Stimulated activated CD4-positive, alpha-beta T cell treated with anti-CD3 and anti-CD28 coated beads, Interleukin-2, amount 100 ng/mL, for 4 hours (primary cell): ENCODE results near the gene TMEM61.
"Not testable (repeated sequence)": the region's sequence is repeated elsewhere in the genome, so short reads cannot be mapped to it uniquely, and the experiment has no call there.

Source experiments
- DNase-seq: peaks from one replicate; pipeline ENCODE4 v3.0.0-alpha.2; 2020; ENCODE audit warnings: low read depth

The TMEM61 gene

DNA sequence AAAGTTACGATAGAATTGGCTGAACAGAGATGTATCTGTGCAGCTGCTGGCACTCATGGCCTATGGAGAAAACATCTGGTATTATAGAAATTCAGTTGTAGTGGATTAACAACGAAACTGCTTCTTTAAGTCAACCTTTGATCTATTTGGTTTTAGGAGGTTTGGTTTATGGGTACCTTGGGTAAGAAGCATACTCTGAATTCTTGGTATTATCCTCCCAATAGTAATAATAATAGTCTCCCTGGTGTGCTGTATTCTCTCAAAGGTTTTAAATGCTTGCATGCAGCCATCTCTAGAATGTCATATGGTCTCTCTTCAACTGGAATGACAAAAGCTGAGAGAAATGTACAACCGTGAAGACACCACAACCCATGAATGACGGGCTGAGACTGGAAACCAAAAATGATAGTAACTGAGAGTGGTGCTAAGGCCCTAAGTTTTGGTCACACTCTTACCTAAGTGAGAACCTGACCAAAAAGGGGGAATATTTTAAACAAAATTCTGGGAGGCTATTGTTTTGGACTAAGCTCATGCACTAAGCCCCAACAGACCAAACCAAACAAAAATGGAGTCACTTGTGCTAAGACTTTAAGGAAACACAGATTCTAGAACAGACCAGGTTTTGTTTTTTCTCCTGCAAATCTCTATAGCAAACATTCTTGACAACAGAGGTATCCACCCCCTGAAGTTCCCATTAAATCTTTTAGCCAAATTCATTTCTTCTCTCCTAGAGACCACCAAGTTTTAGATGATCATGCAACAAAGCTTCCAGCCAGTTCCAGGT lies 17.6 kb upstream of the TMEM61 start:
- no peak for DNase-seq

DNA sequence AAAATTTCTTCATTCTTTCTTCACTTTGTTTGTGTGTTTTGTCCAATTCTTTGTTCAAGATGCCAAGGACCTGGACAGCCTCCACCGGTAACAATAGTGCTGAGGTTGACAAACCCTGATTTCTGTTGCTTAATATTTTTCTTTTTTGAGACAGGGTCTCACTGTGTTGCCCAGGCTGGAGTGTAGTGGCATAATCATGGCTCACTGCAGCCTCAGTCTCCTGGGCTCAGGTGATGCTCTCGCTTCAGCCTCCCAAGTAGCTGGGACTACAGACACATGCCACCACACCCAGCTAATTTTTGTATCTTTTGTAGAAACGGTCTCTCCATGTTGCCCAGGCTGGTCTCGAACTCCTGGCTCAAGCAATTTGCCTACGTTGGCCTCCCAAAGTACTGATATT lies 16.6 kb upstream of the TMEM61 start:
- not testable (repeated sequence) for DNase-seq

DNA sequence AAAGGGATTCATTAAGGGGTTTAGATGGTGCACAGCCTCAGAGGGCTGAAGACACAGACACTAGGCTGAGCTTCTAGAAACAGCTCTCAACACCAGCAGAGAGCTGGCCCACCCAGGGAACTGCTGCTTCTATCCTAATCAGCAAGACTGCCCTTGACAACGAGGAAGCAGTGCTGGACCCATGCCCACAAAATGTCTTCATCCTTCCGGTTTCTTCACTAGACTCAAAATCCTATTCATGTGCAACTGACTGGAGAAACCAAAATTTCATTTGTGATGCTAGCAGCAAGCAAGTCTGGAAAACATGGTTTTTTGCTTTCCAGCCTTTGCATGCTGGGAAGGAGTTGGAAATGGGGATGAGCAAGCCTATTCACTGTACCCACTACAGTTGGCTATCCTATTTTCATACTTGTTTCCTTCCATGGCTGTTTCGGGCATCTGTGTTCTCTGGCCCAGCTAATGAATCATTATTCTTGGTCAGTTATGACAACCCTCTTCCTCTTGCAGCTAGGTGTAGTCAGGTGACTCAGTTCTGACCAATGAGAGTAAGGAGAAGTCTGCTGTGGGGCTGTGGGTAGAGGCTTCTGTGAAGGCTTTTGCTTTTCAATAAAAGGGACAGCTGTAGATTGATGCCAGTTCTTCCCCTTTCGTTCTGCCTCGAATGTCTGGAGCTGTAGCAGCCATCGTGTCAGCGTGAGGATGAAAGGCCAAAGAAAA lies 14.6 kb upstream of the TMEM61 start:
- DNase-seq = no peak

DNA sequence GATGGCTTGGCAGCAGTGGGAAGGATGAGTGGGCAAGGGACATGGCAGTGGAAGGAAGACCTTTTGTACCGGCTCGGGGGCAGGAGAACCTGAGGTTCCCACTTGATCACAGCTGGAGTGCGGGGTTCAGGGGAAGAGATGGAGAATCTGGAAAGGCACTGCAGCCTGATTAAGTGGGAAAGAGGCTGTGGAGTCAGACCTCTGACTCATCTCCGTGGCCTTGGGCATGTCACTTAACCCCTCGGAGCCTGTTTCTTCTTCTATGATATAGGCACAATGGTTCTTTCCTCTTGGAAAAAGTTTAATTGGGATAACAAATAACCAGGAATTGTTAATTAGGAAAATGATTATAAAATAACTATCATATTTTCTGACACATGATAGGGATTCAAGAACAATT lies 13.1 kb upstream of the TMEM61 start:
- no peak for DNase-seq

DNA sequence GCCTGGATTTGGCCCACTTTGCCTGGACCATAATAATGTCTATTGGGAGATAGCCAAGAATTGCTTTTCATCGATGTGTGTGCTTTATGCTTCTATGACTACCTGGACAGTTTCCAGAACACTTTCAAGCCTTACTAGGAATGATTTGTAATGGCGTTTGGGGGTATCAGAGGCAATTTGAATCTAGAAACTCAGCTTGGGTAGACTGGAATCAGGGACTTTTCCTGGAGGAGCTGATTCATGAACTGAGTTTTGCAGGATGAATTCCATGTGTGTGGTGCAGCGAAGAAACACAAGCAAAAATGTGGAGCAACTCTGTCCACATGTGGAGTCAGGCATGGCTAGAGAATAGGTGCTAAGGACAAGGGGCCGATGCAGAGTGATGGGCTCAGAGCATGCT lies 11.9 kb upstream of the TMEM61 start:
- DNase-seq = no peak

DNA sequence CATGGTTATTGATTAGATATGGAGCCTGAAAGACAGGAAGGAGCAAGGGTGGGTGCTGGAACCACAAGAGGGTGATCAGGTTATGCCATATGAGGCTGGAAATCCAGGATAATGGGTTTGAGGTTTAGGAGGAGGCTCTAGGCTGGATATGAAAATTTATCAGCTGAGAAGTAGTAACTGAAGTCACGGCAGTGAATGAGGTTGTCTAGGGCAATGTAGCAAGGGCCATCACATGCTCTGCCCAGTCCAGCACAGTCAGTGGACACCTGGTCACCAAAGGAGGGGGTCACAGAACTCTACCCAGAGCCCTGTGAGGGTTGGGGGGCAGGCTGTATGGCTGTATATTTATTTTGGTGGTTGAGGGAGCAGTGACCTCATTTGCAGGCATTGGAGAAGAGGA lies 10.5 kb upstream of the TMEM61 start:
- DNase-seq = no peak

DNA sequence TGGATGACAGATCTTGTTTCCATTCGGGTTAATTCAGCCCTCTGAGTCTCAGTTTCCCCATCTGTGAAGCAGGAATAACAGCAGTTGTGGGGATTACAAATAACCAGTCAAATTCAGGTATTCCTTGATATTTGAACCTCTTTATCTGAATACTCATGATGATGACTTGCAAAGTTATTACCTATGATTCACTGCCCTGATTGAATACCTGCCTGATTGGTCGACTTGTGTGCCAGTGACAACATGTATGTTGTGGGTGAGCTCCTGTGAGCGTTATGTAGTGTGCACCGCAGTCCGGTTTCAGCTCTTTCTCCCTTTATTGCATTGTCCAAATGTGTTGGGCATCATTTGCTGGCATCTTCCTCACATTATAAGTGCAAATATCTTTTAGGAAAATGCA lies 9.5 kb upstream of the TMEM61 start:
- no peak for DNase-seq

DNA sequence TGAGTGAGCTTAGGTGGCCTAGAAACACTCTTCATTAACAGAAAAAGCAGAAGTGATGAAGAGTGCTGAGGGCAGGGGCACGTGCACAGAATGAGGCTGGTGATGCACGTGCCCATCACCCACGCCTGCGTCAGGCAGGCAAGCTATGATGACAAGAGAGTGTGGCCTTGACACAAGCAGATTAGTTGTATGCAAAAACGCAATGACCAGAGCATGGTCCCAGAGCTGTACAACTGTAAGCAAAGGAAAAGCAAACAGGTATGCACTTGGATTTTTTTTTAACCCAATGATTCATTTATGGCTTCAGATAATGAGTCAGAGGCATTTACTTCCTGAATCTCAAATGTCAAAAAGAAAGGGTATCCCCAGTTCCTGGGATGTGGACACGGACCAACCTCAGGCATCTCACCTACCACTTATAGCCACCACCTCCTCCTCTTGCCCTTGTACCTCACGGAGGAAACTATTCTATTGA lies 9.1 kb upstream of the TMEM61 start:
- no peak for DNase-seq

DNA sequence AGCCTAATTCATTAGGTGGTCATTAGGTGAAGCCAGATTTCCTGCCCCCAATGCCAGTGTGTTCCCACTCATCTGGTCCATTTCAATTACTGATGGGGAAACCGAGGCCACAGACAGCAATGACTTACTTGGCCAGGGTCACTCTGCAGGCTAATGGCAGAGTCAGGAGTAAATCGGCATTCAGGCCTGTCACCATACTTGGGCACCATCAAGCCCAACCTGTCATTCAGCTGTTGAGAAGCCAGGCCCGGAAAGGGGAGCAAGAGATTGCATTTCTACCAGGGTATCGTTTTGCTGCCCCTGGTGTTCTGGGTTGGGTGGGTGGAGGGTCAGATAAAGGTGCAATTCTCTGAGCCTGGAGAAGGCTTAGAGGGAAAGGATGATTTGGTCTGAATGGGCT lies 8.0 kb upstream of the TMEM61 start:
- no peak for DNase-seq

DNA sequence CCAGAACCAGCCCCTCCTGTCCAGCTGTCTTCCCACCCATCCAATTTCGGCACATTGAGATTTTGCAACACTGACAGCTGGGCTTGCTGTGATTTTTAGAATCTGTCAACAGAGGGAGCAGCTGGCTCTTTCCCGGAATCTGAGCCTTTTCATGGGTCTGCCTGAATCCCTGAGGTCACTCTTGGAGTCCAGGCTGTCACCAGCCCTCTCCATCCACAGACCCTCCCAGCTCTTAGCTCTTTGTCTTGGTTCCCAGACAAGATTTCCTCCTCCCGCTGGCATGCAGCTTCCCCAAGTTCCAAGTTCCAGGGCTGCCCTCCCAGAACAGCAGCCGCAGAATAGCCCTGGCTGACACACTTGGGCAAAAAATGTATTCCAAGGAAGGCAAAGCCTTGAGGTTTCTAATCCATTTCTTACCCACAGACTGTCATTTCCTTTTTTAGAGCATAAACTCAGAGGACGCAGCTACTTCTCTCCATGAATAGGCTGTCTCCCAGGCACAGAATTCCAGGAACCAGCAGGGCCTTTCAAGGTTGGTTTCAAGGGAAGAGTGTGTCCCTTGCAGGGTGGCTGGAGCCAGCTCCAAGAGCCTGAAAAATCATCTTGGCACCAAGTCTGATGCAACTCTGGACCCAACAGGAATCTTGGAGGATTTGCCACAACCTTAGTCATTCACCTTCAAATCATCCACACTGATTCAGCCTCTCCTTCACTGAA lies 7.1 kb upstream of the TMEM61 start:
- no peak for DNase-seq

DNA sequence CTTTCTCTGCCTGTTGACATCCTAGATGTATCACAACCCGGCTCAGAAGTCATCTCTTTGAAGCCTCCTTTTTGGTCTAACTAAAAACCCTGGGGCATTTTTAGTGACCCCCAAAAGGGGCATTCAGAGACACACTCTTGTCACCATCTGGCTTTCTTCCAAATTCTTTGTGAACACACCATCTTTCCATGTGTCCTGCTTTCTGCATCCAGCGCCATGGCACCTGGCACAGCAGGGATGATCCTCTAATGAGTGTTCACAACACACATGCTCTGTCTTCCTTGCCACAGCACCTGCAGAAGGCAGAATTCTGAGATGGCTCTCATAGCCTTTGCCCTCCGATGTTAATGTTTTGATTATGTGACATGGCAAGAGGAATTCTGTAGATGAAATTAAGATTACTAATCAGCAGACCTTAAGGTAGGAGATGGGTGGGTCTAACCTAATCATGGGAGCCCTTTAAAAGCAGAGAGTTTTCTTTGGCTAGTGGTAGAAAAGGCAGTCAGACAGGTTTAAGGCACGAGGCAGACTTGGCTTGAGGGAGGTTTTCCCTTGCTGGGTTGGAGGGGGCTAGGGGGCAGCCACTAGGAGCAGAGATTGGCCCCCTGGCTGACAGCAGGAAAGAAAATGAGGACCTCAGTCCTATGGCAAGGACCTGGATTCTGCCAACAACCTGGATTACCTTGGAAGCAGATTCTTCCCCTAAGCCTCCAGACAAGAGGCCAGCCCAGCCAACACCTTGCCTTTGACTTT lies 4.9 kb upstream of the TMEM61 start:
- DNase-seq = no peak

DNA sequence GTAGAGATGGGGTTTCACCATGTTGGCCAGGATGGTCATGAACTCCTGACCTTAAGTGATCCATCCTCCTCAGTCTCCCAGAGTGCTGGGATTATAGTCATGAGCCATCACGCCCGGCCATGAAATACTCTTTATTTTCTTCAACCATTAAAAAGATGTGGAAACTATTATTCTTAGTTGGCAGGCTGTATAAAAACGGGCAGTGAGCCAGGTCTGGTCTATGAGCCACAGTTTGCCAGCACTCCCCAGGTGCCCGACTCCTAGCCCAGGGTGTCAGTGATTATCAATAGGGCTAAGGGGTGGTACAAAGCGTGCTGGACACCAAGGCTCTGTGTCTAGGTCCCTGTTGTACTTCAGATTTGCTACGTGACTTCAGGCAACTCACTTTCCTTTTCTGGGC lies 3.7 kb upstream of the TMEM61 start:
- DNase-seq = no peak

DNA sequence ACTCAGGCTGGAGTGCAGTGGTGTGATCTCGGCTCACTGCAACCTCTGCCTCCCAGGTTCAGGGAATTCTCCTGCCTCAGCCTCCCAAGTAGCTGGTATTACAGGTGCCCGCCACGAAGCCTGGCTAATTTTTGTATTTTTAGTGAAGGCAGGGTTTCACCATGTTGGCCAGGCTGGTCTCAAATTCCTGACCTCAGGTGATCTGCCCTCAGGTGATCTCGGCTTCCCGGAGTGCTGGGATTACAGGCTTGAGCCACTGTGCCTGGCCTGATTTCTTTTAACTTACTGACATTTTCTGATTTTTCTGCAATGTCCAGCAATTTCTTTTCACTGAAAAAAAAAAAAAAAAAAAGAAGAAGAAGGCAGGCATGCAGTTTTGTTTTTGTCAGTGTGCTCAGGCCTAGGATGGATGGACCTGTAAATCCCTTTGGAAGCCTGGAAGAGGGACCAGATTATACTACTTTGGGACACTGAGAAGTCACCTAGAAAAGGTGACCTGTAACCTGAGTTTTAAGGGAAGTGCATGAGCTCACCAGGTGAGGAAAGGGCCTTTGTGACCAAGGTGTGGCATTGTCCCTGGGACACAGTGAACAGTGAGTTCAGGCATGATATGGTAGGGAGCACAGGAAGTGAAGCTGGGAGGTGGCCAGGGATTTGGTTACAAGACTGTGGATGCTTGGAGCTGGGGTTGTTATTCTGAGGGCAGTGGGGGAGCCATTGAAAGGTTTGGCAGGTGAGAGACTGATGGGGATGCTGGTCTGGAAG lies 2.7 kb upstream of the TMEM61 start:
- no peak for DNase-seq

DNA sequence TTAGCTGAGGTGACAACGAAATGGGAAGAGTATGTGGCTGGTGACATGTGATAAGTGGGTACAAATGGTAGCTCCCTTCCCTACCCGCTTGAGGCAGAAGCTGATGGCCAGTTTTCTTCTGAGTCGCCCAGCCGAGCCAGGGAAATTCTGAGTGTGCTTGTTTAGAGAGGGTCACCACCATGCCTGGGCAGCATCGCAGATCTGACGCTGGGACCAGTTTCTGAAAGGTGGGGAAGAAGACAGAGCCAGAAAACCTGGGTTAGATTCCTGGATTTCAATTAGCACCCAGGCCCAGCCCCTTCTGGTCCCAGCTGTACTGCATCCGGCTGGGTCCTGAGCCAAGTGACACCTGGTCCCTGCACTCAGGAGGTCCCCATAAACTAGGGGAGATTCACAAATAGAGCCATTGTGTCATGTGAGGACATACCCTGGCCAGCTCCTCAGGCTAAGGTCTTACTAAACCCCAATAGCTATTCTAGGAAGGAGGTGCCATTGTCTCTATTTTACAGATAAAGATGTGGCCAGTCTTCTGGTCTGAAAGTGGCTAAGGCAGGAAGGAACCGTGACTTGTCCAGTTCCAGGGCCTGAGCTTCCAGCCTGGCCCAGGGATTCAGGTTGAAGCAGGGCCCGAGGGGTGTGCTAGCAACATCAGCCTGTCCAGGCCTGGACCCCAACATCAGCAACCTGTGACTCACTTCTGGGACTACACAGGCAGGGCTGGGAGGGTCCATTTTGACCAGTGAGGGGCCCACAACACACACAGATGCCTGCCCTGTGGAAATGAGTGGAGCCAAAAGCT lies 1.7 kb upstream of the TMEM61 start:
- DNase-seq = no peak

DNA sequence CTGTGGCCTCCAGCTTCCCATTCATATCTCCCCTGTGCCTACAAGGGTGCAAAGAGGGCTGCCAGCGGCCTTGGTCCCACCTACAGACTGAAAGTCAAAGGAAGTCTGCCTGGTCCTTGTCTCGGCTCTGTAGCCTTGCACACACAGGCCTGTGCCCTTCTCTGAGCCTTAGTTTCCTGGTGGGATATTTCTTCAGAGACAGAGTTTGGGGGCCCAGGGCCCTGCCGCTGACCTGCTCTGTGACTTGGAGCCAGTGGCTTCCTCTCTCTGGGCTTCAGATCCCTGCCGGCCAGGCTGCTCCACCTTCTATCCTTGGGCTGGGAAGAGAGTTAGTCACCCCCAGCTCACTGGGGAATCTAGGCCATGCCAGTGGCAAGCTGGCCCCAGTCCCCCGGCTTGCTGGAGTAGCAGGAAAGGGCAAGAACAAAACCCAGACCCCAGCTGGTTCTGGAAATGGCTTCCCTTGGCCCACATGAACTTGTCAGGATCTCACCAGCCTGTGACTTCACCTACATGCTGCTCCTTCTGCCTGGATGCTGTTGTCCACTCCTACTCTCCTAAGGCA lies 1.0 kb upstream of the TMEM61 start:
- DNase-seq = no peak

DNA sequence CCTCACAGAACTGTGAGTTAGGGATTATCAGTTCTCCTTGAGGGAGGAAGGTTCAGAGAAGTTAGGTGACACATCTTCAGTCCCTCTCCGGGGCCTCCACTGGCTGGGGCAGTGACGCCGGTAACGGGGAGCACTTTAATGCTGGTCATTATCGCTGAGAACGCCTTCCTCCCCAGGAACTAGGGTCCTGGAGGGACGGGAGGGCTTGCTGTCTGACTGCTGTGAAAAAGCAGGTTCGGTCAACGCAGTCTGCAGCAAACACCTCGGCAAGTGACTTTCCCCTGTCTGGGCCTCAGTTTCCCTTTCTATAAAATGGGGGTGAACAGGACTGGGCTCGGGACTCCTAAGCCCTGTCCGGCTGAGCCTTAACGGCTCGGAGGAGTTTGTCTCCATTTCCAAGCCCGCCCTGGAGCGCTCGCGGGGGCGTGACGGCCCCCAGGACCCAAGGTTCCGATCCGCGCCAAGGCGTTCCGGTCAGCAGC lies 341 bp upstream of the TMEM61 start:
- no peak for DNase-seq

DNA sequence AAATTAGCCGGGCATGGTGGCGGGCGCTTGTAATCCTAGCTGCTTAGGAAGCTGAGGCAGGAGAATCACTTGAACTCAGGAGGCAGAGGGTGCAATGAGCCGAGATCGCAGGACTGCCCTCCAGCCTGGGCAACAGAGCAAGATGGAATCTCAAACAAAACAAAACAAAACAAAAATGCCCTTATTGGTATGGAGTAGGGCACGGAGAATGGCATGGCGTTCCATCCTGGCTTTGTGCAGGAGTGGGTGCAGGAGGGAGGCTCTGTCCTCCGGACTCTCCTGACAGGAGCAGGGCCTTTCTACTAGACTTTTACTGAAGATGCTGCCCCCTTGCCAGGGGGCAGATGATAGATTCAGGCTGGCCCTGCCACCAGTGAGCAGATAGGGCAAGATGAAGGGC lies 1.0 kb downstream of the TMEM61 start:
- DNase-seq = no peak

DNA sequence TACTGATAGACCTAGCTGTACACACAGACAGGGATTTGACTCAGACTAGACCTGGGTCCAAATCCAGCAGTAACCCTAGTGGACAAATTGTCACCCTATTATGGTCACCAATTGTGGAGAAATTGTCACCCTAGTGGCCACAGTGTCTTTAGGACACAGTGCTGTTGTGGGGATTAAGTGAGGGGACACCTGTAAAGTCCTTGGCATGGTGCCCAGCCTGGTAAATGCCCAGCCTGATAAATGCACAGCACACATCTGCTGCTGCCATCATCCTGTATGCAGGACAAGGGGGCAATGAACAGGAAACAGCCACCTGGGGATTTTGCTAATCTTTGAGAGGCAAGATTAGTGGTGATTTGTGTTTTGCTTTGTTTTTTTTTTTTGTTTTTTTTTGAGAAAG lies 2.3 kb downstream of the TMEM61 start:
- DNase-seq = no peak

DNA sequence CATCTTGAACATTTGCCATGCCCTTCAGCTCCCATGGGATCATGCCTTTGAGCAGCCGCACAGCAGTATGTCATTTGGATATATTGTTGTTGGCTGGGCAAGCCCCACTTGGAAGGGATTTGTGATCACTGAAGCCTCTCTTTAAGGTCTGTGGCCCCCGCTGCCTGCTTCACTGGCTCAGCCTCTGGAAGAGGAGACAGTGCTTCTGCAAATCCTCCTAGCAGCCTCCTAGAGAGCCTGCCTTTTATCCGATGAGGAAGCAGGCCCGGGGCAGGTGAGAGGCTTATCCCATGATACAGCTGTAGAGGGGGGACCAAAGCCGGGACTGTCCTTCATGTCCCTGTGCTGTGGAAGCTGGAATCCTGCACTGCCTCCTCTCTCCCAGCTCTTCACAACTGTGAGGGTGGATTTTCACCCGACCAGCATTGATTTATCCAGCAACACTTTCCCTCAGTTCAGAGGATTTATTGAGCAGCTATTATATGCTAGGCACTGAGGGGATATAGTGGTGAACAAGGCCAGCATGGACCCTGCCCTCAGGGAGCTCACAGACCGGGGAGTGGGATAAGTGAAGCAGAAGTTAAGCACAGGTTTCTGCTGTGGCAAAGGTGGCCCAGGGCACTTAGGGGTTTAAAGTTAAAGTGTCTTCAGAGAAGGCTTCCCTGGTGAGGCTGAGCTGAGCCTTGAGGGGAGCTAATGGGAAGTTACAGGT lies 3.9 kb downstream of the TMEM61 start:
- no peak for DNase-seq

DNA sequence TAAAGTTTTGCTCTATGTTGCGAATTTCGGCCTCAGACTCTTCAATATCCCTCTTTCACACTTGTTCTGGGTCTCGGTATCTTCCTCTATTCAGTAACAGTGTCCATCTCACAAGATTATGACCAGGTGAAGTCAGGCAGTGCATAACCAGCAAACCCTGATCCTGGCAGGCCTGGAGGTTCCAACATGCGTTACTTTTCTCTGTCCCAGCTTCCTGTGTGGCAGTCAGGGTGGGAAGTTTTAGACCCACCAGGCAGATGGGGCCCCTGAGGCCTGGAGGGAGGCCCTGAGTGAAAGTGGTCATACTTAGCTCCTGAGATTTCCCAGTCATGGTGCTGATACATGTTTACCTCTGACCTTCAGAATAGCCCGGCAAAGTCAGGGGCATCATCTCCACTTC lies 5.1 kb downstream of the TMEM61 start:
- no peak for DNase-seq
